ENCODE data around the gene ARHGEF2. TPM values are rescaled to one million over a fixed set of nuclear protein-coding genes. Genes with fewer than 3 reads are reported as not detected.

Gene ARHGEF2
- total and polyA plus RNA-seq, 7 donors, result 7.4 to 54.0 (median 39.1) TPM

DNA sequence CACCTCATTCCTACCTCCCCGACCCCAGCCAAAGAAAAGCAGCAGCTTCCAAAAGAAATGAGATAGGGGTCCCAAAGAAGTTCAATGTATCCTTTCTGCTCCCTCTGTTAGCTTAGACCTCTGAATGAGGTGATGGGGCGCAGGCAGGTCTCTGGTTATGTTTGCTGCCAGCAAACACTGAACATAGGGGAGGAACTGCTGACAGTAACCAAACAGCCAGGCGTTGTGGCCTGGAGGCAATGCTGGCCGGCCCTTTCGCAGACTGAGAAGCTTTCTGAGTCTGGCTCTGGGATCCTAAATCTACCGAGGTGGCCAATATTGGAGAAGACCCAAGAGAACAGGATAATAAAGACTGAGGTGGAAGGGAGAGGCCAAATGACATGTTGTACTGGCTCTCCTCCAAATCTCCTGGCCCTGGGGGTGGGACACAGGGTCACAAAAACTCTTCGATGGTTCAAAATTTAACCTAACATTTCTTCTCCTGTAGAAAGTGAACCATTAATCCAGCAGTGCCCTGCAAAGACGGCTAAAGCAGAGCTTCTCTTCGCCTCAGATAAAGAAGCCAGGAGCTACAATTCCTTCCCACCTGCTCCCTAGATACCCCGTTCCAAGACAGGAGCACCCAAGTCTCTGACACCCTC lies 22.8 kb upstream of the ARHGEF2 start:
- DNase-seq (no peak), ATAC-seq (no peak)
- Histone ChIP-seq H3K4me3 (no peak overlapping the region), H3K4me1 (no peaks in the 10 kb centered on the region), H3K27ac (no peak overlapping the region), H3K36me3 (ENCODE audit: insufficient read depth in 1 of 2, low read depth in 1 of 2) (no peaks in the 10 kb centered on the region), H3K9me3 (no peaks in the 10 kb centered on the region), H3K27me3 (ENCODE audit: insufficient read depth in 3 of 3, low read length in 2 of 3) (no peaks in the 10 kb centered on the region)
- TF ChIP-seq, protein P1, sequence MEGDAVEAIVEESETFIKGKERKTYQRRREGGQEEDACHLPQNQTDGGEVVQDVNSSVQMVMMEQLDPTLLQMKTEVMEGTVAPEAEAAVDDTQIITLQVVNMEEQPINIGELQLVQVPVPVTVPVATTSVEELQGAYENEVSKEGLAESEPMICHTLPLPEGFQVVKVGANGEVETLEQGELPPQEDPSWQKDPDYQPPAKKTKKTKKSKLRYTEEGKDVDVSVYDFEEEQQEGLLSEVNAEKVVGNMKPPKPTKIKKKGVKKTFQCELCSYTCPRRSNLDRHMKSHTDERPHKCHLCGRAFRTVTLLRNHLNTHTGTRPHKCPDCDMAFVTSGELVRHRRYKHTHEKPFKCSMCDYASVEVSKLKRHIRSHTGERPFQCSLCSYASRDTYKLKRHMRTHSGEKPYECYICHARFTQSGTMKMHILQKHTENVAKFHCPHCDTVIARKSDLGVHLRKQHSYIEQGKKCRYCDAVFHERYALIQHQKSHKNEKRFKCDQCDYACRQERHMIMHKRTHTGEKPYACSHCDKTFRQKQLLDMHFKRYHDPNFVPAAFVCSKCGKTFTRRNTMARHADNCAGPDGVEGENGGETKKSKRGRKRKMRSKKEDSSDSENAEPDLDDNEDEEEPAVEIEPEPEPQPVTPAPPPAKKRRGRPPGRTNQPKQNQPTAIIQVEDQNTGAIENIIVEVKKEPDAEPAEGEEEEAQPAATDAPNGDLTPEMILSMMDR (IDR thresholded peaks at IDR 0.05), result no peak
- WGBS, 3 donors, result 49 to 69% (median 53%) methylated on average over 10 of the region's 10 CpGs
- intact Hi-C loops (cut with DNase I), result no loop called here

DNA sequence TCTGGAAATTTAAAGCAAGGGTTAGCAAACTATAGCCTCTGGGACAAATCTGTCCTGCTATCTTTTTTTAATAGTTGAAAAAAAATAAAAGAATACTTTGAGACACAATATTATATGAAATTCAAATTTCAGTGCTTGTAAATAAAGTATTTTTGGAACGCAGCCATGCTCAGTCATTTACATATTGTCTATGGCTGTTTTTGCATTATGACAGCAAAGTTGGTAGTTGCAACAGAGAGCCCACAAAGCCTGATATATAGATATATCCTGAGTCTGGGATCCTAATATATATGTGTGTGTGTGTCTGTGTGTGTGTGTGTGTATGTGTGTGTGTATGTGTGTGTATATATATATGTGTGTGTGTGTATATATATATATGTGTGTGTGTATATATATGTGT lies 21.6 kb upstream of the ARHGEF2 start:
- 83 to 97% (median 88%) methylated on average over 1 of the region's 1 CpG for WGBS, 3 donors
- TF ChIP-seq, protein P1 (IDR thresholded peaks at IDR 0.05), result no peak

DNA sequence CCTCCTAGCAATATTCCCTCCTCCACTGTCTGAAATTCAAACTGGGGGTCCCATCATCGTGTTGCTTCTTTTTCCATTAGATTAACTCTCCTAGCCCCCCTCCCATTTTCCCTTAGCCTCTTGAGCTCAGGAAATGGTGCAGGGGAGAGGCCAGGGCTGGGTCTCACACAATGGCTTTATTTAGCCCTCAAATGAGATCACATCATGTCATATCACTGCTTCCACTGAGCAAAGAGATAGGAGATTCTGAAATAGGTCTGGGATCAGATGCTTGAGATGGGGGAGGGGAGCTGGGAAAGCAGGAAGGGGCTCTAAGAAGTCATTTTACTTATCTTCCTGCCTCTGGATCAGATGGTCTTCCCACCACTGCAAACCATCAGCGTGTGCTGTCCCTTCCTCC lies 17.8 kb upstream of the ARHGEF2 start:
- no peak for DNase-seq
- no peak overlapping the region for H3K4me3 ChIP-seq
- no peaks in the 10 kb centered on the region for H3K9me3 ChIP-seq
- no peak for ATAC-seq
- WGBS, 3 donors, result 38 to 40% (median 40%) methylated on average over 2 of the region's 2 CpGs
- no peaks in the 10 kb centered on the region for H3K4me1 ChIP-seq
- no peaks in the 10 kb centered on the region for H3K36me3 ChIP-seq (ENCODE audit: insufficient read depth in 1 of 2, low read depth in 1 of 2)
- TF ChIP-seq, protein P1 (IDR thresholded peaks at IDR 0.05), result no peak
- H3K27me3 ChIP-seq (ENCODE audit: insufficient read depth in 3 of 3, low read length in 2 of 3), result no peaks in the 10 kb centered on the region
- intact Hi-C loops (cut with DNase I), result no loop called here
- no peak overlapping the region for H3K27ac ChIP-seq

More for the DNA sequence above, 21.6 kb upstream of the ARHGEF2 start:
- no peak overlapping the region for H3K4me3 ChIP-seq
- H3K27me3 ChIP-seq (ENCODE audit: insufficient read depth in 3 of 3, low read length in 2 of 3), result no peaks in the 10 kb centered on the region
- no peaks in the 10 kb centered on the region for H3K9me3 ChIP-seq
- H3K4me1 ChIP-seq, result no peaks in the 10 kb centered on the region
- ATAC-seq (no peak), DNase-seq (no peak)
- intact Hi-C loops (cut with DNase I), result no loop called here
- no peak overlapping the region for H3K27ac ChIP-seq
- H3K36me3 ChIP-seq (ENCODE audit: insufficient read depth in 1 of 2, low read depth in 1 of 2), result no peaks in the 10 kb centered on the region

DNA sequence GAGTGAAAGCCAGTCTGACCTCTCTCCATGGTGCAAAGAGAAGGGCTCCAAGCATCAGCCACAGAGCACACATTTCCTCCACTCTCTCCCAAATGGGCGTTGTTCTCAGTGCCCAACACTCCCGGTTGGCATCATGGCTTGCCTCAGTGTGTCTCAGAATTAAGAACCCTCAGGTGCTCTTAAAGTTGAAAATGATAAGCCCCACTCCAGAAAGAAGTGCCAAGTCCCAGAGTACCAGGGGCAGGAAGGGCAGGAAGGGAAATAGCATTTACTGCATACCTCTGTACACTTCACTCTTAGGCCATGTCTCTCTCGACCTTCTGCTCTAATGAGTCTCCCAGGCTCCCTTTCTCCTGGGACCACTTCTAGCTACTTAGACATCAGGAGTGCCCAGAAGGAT lies 15.2 kb upstream of the ARHGEF2 start:
- Histone ChIP-seq H3K9me3 (no peaks in the 10 kb centered on the region), H3K4me1 (peaks cover 4% of the 10 kb centered on the region), H3K27ac (no peak overlapping the region), H3K36me3 (ENCODE audit: insufficient read depth in 1 of 2, low read depth in 1 of 2) (no peaks in the 10 kb centered on the region), H3K4me3 (no peak overlapping the region), H3K27me3 (ENCODE audit: insufficient read depth in 3 of 3, low read length in 2 of 3) (no peaks in the 10 kb centered on the region)
- DNase-seq (no peak), ATAC-seq (no peak)
- TF ChIP-seq, protein P1 (IDR thresholded peaks at IDR 0.05), result no peak
- 69 to 76% (median 75%) methylated on average over 3 of the region's 3 CpGs for WGBS, 3 donors
- intact Hi-C loops (cut with DNase I), result no loop called here
